Liver (tissue), 9 donors: ENCODE measurements around the gene ADGRD1. TPM values are rescaled to one million over a fixed set of nuclear protein-coding genes. Genes with fewer than 3 reads are reported as not detected.

Experiments
- DNase-seq: peaks from one replicate; pipeline ENCODE4 v3.0.0-alpha.2; 2017; ENCODE audit warnings: low spot score
- H3K27ac ChIP-seq, 2 donors: one replicate each; pipeline ENCODE4 v1.7.0; 2013; ENCODE audit warnings: inconsistent platforms in 2 of 2, low read length in 2 of 2, control low read depth in 1 of 2, low read depth in 1 of 2, mild to moderate bottlenecking in 1 of 2
- H3K27me3 ChIP-seq, 4 donors: one replicate each; pipeline versions ENCODE4 v1.6.1 to v1.7.0; 2013; ENCODE audit warnings: low read length in 3 of 4, inconsistent platforms in 1 of 4, mild to moderate bottlenecking in 1 of 4, moderate library complexity in 1 of 4; ENCODE audit not compliant: control insufficient read depth in 4 of 4, insufficient read depth in 4 of 4
- H3K36me3 ChIP-seq, 4 donors: one replicate each; pipeline versions ENCODE4 v1.6.1 to v1.7.0; 2013; ENCODE audit warnings: low read length in 3 of 4, mild to moderate bottlenecking in 3 of 4, low read depth in 1 of 4, moderate library complexity in 1 of 4; ENCODE audit not compliant: control insufficient read depth in 4 of 4, insufficient read depth in 3 of 4
- H3K4me1 ChIP-seq, 4 donors: one replicate each; pipeline versions ENCODE4 v1.6.1 to v1.7.0; 2013; ENCODE audit warnings: low read length in 3 of 4, mild to moderate bottlenecking in 3 of 4, moderate library complexity in 1 of 4; ENCODE audit not compliant: control insufficient read depth in 4 of 4, insufficient read depth in 4 of 4
- H3K4me3 ChIP-seq, 3 donors: one replicate each; pipeline versions ENCODE4 v1.6.1 to v1.7.0; 2013; ENCODE audit warnings: low read length in 3 of 3, control low read depth in 1 of 3, low read depth in 1 of 3, mild to moderate bottlenecking in 1 of 3
- H3K9ac ChIP-seq, 2 donors: one replicate each; pipeline ENCODE4 v1.7.0; 2013; ENCODE audit warnings: low read length in 2 of 2, mild to moderate bottlenecking in 2 of 2, moderate library complexity in 2 of 2, control low read depth in 1 of 2, low read depth in 1 of 2
- H3K9me3 ChIP-seq, 4 donors: one replicate each; pipeline versions ENCODE4 v1.6.1 to v1.7.0; 2013; ENCODE audit warnings: low read length in 3 of 4; ENCODE audit not compliant: control insufficient read depth in 4 of 4
- EGR1 ChIP-seq, 2 donors: IDR thresholded peaks; 2 replicates each; pipeline ENCODE4 v1.6.1; 2016 to 2018; ENCODE audit warnings: antibody characterized with exemption in 2 of 2, low read depth in 2 of 2
- FOXA1 ChIP-seq: IDR thresholded peaks from 2 replicates; pipeline ENCODE4 v1.6.1; 2016; ENCODE audit warnings: antibody characterized with exemption
- FOXA2 ChIP-seq: IDR thresholded peaks from 2 replicates; pipeline ENCODE4 v1.6.1; 2016; ENCODE audit warnings: antibody characterized with exemption
- GABPA ChIP-seq, 2 donors: IDR thresholded peaks in 1 of 2; conservative IDR thresholded peaks in 1 of 2; 2 replicates each; pipeline ENCODE4 v1.6.1; 2016; ENCODE audit warnings: antibody characterized with exemption in 2 of 2, mild to moderate bottlenecking in 1 of 2, moderate library complexity in 1 of 2
- HNF4A ChIP-seq, 2 donors: conservative IDR thresholded peaks; 2 replicates each; pipeline ENCODE4 v1.6.1; 2016; ENCODE audit warnings: antibody characterized with exemption in 2 of 2, mild to moderate bottlenecking in 2 of 2
- HNF4G ChIP-seq: IDR thresholded peaks from 2 replicates; pipeline ENCODE4 v1.6.1; 2016; ENCODE audit warnings: antibody characterized with exemption
- JUND ChIP-seq, 2 donors: IDR thresholded peaks; 2 replicates each; pipeline ENCODE4 v1.6.1; 2016; ENCODE audit warnings: antibody characterized with exemption in 2 of 2
- NR2F2 ChIP-seq: IDR thresholded peaks from 2 replicates; pipeline ENCODE4 v1.6.1; 2016; ENCODE audit warnings: antibody characterized with exemption
- RAD21 ChIP-seq, 2 donors: IDR thresholded peaks; 2 replicates each; pipeline ENCODE4 v1.6.1; 2016; ENCODE audit warnings: antibody characterized with exemption in 2 of 2, mild to moderate bottlenecking in 2 of 2
- RXRA ChIP-seq, 2 donors: IDR thresholded peaks; 2 replicates each; pipeline ENCODE4 v1.6.1; 2017 to 2018; ENCODE audit warnings: antibody characterized with exemption in 2 of 2, mild to moderate bottlenecking in 1 of 2
- SP1 ChIP-seq: IDR thresholded peaks from 2 replicates; pipeline ENCODE4 v1.6.1; 2018; ENCODE audit warnings: antibody characterized with exemption, mild to moderate bottlenecking
- TAF1 ChIP-seq: conservative IDR thresholded peaks from 2 replicates; pipeline ENCODE4 v1.6.1; 2016; ENCODE audit warnings: antibody characterized with exemption, mild to moderate bottlenecking
- YY1 ChIP-seq: IDR thresholded peaks from 2 replicates; pipeline ENCODE4 v1.6.1; 2016; ENCODE audit warnings: antibody characterized with exemption, mild to moderate bottlenecking
- WGBS: extraction: QIAGEN DNeasy Blood & Tissue Kit; methylation state at CpG from one replicate; pipeline ENCODE4 v1.1.7; 2013; 5-methylcytosine and 5-hydroxymethylcytosine counted together
- polyA plus RNA-seq, 2 donors: library from polyadenylated mRNA; stranded (reverse) in 1 of 2; unstranded in 1 of 2; fragments of 200-250 nt in 1 of 2; fragments of >200 nt in 1 of 2; fragmentation: Nextera tagmentation in 1 of 2; extraction: Ambion mirVana in 1 of 2; gene quantifications; one replicate each; pipeline versions ENCODE4 v1.2.1 to v1.2.3, GENCODE V29; 2013 to 2015
- total RNA-seq, 2 donors: library from RNA; depleted of rRNA; stranded (reverse); fragments of >200 nt; gene quantifications; one replicate each; pipeline ENCODE4 v1.2.3, GENCODE V29; 2014
- TF ChIP-seq, protein P1 (sequence below): IDR thresholded peaks from 2 replicates; pipeline ENCODE4 v1.6.1; 2016; ENCODE audit warnings: antibody characterized with exemption
- TF ChIP-seq, protein P2 (sequence below): IDR thresholded peaks from 2 replicates; pipeline ENCODE4 v1.6.1; 2016; ENCODE audit warnings: antibody characterized with exemption
- TF ChIP-seq, protein P3 (sequence below): IDR thresholded peaks from 2 replicates; pipeline ENCODE4 v1.6.1; 2016; ENCODE audit warnings: antibody characterized with exemption, mild to moderate bottlenecking
- TF ChIP-seq, protein P4 (sequence below): IDR thresholded peaks from 2 replicates; pipeline ENCODE4 v1.6.1; 2016; ENCODE audit warnings: antibody characterized with exemption
- donor health status: healthy.
- donor health status: healthy.
- donor health status: healthy.
- donor health status: healthy.
- donor health status: healthy.

Gene ADGRD1
- total and polyA plus RNA-seq, 4 donors = 2.7 to 7.1 (median 4.6) TPM

DNA sequence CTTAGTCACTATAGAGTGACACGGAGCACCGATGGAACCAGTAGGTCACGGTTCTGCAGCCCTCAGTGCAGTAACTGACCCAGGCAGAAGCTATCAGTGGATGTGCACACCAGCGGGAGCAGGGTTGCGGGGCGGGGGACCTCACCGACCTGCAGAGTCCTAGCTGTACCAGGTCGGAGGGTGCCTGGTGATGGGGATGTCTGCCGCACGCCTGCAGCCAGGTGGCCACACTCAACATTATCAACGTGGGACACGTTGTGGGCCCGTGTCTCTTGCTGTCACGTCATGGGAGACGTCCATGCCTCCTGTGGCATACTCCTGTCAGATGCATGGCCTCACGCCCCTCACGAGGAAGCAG is 55.2 kb downstream of the ADGRD1 start:
- WGBS = 96% methylated on average over 17 of the region's 17 CpGs
- Histone ChIP-seq H3K9ac (no peak overlapping the region), H3K27me3 (no peaks in the 10 kb centered on the region), H3K4me3 (no peak overlapping the region), H3K27ac (no peak overlapping the region), H3K4me1 (peaks cover 15 to 30% (median 23%) of the 10 kb centered on the region in 4 donors), H3K36me3 (no peaks in the 10 kb centered on the region), H3K9me3 (no peaks in the 10 kb centered on the region)
- no peak for TF ChIP-seq JUND (IDR thresholded peaks at IDR 0.05)
- no peak for TF ChIP-seq TAF1
- no peak for TF ChIP-seq GABPA (IDR thresholded peaks at IDR 0.05 in 1 of 2, conservative IDR thresholded peaks at IDR 0.05 in 1 of 2)
- no peak for TF ChIP-seq HNF4G
- TF ChIP-seq HNF4A (conservative IDR thresholded peaks at IDR 0.05) = no peak
- TF ChIP-seq YY1 = no peak
- TF ChIP-seq RXRA (IDR thresholded peaks at IDR 0.05) = no peak
- DNase-seq = no peak

DNA sequence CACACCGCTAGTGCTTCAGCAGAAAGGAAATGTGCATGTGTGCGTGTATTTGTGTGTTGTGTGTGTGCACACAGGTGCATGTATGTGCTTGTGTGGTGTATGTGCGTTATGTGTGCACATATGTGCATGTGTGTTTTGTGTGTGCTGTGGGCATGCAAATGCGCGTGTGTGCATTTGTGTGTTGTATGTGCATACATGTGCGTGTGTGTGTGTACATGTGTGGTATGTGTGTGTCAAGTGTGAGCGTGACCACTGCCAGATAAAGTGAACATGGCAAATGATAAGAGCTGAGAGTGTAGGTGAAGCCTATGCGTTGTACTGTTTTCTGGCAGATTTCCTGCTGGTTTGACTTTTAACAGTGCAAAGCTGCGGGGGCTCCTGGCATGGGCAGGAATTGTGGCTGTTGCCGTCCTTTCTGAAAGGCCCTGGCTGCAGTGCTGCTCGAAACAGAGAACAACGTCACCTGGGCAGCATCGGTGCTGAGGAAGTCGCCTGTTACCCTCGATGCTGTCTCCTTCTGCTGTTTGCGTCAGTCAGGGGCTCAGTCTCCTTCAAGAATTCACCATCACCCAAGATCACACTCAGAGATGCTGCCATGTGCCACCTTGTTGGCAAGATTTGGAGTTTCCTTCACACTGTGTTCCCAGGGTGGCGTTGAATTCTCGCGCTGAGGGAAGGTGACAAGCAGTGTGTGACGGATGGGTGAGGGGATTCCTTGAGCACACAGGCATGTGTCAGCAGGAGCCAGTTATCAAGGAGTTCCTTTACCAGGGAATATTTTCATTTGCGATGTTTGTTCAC is 56.1 kb downstream of the ADGRD1 start:
- H3K9me3 ChIP-seq = no peaks in the 10 kb centered on the region
- H3K27me3 ChIP-seq = no peaks in the 10 kb centered on the region
- DNase-seq = no peak
- TF ChIP-seq HNF4A (conservative IDR thresholded peaks at IDR 0.05) (no peak), SP1 (no peak), FOXA1 (no peak), YY1 (no peak), JUND (IDR thresholded peaks at IDR 0.05) (no peak), TAF1 (no peak), FOXA2 (no peak), HNF4G (no peak), RAD21 (IDR thresholded peaks at IDR 0.05) (no peak), GABPA (IDR thresholded peaks at IDR 0.05 in 1 of 2, conservative IDR thresholded peaks at IDR 0.05 in 1 of 2) (no peak), NR2F2 (no peak), RXRA (IDR thresholded peaks at IDR 0.05) (no peak), EGR1 (IDR thresholded peaks at IDR 0.05; ENCODE audit: low read depth in 2 of 2) (no peak)
- TF ChIP-seq, protein P1, sequence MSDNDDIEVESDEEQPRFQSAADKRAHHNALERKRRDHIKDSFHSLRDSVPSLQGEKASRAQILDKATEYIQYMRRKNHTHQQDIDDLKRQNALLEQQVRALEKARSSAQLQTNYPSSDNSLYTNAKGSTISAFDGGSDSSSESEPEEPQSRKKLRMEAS = no peak
- TF ChIP-seq, protein P2, sequence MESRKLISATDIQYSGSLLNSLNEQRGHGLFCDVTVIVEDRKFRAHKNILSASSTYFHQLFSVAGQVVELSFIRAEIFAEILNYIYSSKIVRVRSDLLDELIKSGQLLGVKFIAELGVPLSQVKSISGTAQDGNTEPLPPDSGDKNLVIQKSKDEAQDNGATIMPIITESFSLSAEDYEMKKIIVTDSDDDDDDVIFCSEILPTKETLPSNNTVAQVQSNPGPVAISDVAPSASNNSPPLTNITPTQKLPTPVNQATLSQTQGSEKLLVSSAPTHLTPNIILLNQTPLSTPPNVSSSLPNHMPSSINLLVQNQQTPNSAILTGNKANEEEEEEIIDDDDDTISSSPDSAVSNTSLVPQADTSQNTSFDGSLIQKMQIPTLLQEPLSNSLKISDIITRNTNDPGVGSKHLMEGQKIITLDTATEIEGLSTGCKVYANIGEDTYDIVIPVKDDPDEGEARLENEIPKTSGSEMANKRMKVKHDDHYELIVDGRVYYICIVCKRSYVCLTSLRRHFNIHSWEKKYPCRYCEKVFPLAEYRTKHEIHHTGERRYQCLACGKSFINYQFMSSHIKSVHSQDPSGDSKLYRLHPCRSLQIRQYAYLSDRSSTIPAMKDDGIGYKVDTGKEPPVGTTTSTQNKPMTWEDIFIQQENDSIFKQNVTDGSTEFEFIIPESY = no peak
- TF ChIP-seq, protein P3, sequence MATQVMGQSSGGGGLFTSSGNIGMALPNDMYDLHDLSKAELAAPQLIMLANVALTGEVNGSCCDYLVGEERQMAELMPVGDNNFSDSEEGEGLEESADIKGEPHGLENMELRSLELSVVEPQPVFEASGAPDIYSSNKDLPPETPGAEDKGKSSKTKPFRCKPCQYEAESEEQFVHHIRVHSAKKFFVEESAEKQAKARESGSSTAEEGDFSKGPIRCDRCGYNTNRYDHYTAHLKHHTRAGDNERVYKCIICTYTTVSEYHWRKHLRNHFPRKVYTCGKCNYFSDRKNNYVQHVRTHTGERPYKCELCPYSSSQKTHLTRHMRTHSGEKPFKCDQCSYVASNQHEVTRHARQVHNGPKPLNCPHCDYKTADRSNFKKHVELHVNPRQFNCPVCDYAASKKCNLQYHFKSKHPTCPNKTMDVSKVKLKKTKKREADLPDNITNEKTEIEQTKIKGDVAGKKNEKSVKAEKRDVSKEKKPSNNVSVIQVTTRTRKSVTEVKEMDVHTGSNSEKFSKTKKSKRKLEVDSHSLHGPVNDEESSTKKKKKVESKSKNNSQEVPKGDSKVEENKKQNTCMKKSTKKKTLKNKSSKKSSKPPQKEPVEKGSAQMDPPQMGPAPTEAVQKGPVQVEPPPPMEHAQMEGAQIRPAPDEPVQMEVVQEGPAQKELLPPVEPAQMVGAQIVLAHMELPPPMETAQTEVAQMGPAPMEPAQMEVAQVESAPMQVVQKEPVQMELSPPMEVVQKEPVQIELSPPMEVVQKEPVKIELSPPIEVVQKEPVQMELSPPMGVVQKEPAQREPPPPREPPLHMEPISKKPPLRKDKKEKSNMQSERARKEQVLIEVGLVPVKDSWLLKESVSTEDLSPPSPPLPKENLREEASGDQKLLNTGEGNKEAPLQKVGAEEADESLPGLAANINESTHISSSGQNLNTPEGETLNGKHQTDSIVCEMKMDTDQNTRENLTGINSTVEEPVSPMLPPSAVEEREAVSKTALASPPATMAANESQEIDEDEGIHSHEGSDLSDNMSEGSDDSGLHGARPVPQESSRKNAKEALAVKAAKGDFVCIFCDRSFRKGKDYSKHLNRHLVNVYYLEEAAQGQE = no peak
- TF ChIP-seq, protein P4, sequence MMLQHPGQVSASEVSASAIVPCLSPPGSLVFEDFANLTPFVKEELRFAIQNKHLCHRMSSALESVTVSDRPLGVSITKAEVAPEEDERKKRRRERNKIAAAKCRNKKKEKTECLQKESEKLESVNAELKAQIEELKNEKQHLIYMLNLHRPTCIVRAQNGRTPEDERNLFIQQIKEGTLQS = no peak
- H3K27ac ChIP-seq = no peak overlapping the region
- WGBS = 93% methylated on average over 21 of the region's 21 CpGs
- no peak overlapping the region for H3K4me3 ChIP-seq
- H3K36me3 ChIP-seq = no peaks in the 10 kb centered on the region
- H3K9ac ChIP-seq = no peak overlapping the region
- H3K4me1 ChIP-seq = peaks cover 15 to 30% (median 23%) of the 10 kb centered on the region in 4 donors
